GM15510 (cell line): ENCODE measurements around the gene RAD50.

ENCODE experiments used
- POLR2A ChIP-seq: IDR thresholded peaks from 3 replicates; pipeline ENCODE4 v1.6.1; 2011; ENCODE audit warnings: borderline replicate concordance; ENCODE audit not compliant: insufficient read length; ENCODE audit errors: extremely low read depth

The RAD50 gene

GRCh38 chr5:132687995-132688394 is 131.2 kb downstream of the RAD50 start:
- TF ChIP-seq POLR2A: no peak

- TF ChIP-seq POLR2A: no peak
Measured at GRCh38 chr5:132688536-132689339, 132.0 kb downstream of the RAD50 start.

- TF ChIP-seq POLR2A: no peak
Measured at GRCh38 chr5:132689513-132689912, 132.7 kb downstream of the RAD50 start.

- no peak for TF ChIP-seq POLR2A
Measured at GRCh38 chr5:132690156-132690555, 133.4 kb downstream of the RAD50 start.

GRCh38 chr5:132692632-132692967 is 135.8 kb downstream of the RAD50 start:
- no peak for TF ChIP-seq POLR2A
